ENCODE data around the gene CEP68. TPM values are rescaled to one million over a fixed set of nuclear protein-coding genes. Genes with fewer than 3 reads are reported as not detected.
"Not testable (repeated sequence)": the region's sequence is repeated elsewhere in the genome, so short reads cannot be mapped to it uniquely, and the experiment has no call there.

Gene CEP68
- total RNA-seq, 1 experiment from 2014 or later = 3.7 TPM

DNA sequence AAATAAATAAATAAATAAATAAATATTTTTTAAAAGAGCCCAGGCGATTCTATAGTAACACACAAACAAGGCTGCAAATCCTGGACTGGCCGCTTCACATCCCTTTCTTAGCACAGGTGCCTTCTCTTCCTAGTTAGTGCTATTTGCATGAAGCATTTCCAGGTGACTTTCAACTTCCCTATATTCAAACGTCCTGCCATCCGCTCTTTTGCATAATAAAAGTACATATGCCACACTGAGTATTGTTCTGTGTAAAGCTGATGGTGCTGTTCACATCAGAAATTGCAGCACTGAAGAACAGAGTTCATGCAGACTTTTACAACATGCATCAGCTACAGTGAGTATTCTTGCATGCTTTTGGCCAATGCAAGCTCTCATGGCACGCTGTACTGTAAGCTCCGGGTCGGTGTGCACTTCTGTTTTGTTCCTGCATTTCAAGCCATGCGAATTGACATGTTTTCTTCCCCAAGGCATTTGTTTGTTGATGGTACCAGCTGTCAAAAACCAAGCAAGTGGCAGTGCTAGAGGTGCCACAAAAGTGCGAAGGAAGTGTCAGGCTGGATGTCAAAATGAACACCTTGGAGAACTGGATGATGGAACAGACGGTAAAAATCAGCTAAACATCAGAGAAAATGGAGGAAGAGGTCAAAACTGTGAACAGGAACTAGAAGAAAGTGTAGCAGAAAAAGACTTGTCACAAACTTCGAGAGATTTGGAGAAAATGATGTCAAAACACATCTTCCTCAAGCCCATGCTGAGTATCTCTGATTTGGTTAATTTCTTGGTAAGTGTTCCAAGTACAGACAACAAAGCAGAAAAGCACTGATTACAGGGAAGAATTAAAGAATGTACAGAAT lies 25.5 kb upstream of the CEP68 start:
- DNase-seq (ENCODE audit: low read depth) = no peak

DNA sequence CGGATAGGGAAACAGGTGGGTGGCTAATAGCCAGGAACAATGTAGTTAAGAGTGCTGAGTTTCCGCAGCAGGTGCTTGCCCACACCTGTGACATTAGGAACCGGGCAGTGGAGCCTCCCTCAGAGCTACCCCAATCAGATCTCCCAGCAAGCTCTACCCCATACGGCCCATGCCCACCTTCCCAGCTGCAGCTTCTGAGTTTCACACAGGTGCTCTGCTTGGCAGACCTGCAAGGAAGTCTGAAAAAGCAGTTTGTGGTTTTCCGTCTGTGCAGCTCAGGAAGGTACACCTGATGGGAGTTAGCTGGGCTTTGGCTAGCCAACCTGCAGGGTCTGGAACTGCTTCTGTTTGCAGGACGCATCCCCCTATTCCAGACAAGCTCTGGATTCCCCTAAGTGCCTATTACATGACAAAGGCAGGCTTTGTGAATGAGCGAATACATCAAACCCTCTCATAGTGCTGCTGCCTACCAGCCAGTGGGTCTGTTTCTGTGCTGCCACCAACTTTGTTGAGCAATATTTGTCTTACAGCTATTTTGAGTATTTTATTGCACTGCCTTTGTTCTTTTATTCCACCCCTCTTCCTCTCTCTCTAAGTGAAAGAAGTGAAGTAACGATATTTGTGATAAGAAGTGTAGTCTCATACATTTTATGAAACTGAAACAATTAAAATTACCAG lies 24.7 kb upstream of the CEP68 start:
- no peak for DNase-seq (ENCODE audit: low read depth)

GRCh38 chr2:65032019-65032975 lies 23.9 kb upstream of the CEP68 start:
- DNase-seq (ENCODE audit: low read depth) = no peak

- DNase-seq (ENCODE audit: low read depth) = no peak
Observed at GRCh38 chr2:65033178-65033577, 23.0 kb upstream of the CEP68 start.

GRCh38 chr2:65033667-65034066 lies 22.5 kb upstream of the CEP68 start:
- not testable (repeated sequence) for DNase-seq (ENCODE audit: low read depth)

DNA sequence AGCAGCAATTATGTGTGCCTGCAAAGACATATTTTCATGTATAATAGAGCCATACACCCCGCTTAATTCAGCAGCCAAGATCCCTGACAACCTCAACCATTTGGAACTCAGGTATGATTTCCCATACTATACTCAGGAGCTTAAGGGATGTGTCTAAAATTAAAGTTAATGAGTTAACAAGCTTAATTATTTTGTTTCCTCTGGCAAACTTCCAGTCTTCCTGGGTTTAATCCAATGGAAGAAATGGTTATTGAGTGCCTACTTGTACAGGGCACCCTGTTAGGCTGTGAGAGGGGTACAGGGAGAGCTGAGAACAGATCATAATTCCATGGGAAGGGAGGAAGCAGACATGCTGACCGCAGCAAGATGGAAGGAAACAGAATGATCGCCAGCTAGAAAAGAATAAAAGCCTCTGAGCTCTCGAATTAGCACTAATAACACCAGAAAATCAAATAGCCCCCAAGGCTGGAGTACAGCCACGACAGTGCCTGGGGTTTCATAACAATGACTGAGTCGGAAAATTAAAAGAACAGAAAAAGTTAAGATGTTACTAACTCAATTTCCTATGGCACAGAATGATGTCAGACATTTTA lies 20.8 kb upstream of the CEP68 start:
- DNase-seq (ENCODE audit: low read depth) = no peak

- no peak for DNase-seq (ENCODE audit: low read depth)
Observed at GRCh38 chr2:65037178-65037577, 19.0 kb upstream of the CEP68 start.

GRCh38 chr2:65039640-65040039 lies 16.6 kb upstream of the CEP68 start:
- DNase-seq (ENCODE audit: low read depth) = no peak

DNA sequence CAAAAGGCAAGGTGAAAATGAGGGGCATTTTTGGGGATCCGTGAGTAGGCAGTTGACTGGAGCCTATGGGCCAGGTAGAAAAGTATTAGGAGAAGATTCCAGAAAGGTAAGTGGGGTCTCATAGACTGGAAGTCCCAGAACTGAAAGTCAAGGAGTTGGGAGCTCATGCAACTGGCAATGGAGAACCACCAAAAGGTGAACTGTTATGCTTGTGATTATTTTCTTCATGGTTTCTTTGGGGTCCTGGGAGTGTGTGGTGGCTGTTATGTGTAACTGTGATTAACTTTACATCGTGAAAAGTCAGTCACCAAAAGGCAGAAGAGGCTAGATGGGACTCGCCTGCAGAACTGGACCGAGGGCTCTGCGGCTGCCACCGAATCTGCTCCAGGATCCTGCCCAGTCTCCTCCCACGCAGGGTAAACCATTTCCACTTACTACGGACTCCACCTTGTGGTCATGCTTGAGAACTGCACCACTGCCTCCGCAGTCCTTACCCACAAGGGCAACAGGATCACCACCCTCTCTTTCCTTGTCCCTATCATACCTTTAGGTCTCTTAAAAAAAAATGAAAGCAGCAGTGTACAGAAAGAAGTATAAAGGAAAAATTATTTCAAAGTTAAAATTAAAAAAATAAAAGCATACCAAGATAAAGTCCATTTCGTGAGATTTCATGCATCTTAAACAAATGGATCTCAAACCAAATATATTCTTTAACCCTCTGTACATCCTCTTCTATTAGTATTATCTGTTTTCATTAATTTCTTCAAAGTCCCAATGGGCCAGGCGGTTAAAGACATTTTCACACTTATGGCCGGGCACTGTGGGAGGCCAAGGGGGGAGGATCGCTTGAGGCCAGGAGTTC lies 15.6 kb upstream of the CEP68 start:
- DNase-seq (ENCODE audit: low read depth) = peak; percentile 82

- no peak for DNase-seq (ENCODE audit: low read depth)
Observed at GRCh38 chr2:65043001-65043400, 13.2 kb upstream of the CEP68 start.

- DNase-seq (ENCODE audit: low read depth) = no peak
Observed at GRCh38 chr2:65044097-65044735, 12.0 kb upstream of the CEP68 start.

GRCh38 chr2:65045651-65046050 lies 10.6 kb upstream of the CEP68 start:
- peak; percentile 62 for DNase-seq (ENCODE audit: low read depth)

GRCh38 chr2:65046633-65047407 lies 9.4 kb upstream of the CEP68 start:
- no peak for DNase-seq (ENCODE audit: low read depth)

GRCh38 chr2:65049010-65049639 lies 7.1 kb upstream of the CEP68 start:
- DNase-seq (ENCODE audit: low read depth) = no peak

DNA sequence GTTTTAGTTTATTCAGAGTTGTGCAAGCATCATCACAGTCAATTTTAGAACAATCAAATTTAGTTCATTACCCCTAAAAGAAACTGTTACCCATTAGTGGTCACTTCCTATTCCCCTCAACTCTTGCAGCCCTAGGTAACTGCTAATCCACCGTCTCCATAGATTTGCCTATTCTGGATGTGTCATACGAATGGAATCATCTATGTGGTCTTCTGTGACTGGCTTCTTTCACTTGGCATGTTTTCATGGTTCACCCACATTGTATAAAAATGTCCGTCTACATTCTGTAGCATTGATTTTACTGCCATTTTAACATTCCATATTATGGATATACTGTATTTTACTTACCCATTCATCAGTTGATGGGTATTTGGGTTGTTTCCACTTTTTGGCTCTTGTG lies 5.3 kb upstream of the CEP68 start:
- no peak for DNase-seq (ENCODE audit: low read depth)

- no peak for DNase-seq (ENCODE audit: low read depth)
Observed at GRCh38 chr2:65053199-65053598, 3.0 kb upstream of the CEP68 start.

GRCh38 chr2:65054749-65055421 lies 1.3 kb upstream of the CEP68 start:
- DNase-seq (ENCODE audit: low read depth) = no peak

All from Daoy (cell line).